GM23338 (cell line): ENCODE measurements around the gene DHX40. TPM values are rescaled to one million over a fixed set of nuclear protein-coding genes. Genes with fewer than 3 reads are reported as not detected.

ENCODE experiments used
- ATAC-seq: fragments of 200-7000 bp; cut with Tn5 transposase; 3 replicates; pipeline ENCODE4 v1.9.1; 2020
- DNase-seq: peaks from one replicate; pipeline ENCODE4 v3.0.0-alpha.2; 2015; ENCODE audit warnings: low spot score
- H2AFZ ChIP-seq: fragments of 200-600 bp; sonication (generic); 2 replicates; pipeline ENCODE4 v1.8.0; 2016; ENCODE audit warnings: antibody characterized with exemption, mild to moderate bottlenecking, moderate library complexity
- H3F3A ChIP-seq: fragments of 200-600 bp; sonication (generic); replicated peaks from 2 replicates; pipeline ENCODE4 v1.8.0; 2017; ENCODE audit warnings: antibody characterized with exemption, mixed run types, low read depth
- H3K27ac ChIP-seq: fragments of 200-600 bp; sonication (generic); 2 replicates; pipeline ENCODE4 v1.6.1; 2016; ENCODE audit warnings: low read depth
- H3K27me3 ChIP-seq: fragments of 200-600 bp; sonication (generic); 2 replicates; pipeline ENCODE4 v1.8.0; 2016; ENCODE audit warnings: mild to moderate bottlenecking, mixed run types, moderate library complexity; ENCODE audit not compliant: insufficient read depth
- H3K36me3 ChIP-seq: fragments of 200-600 bp; sonication (generic); 2 replicates; pipeline ENCODE4 v1.8.0; 2016; ENCODE audit warnings: mild to moderate bottlenecking; ENCODE audit not compliant: insufficient read depth
- H3K4me1 ChIP-seq: fragments of 200-600 bp; sonication (generic); 2 replicates; pipeline ENCODE4 v1.8.0; 2016; ENCODE audit warnings: mild to moderate bottlenecking, moderate library complexity; ENCODE audit not compliant: insufficient read depth
- H3K4me2 ChIP-seq: fragments of 200-600 bp; sonication (generic); 2 replicates; pipeline ENCODE4 v1.7.1; 2017; ENCODE audit warnings: mixed run types
- H3K4me3 ChIP-seq: fragments of 200-600 bp; sonication (generic); 2 replicates; pipeline ENCODE4 v1.6.1; 2016; ENCODE audit warnings: mixed run types
- H3K79me2 ChIP-seq: fragments of 200-600 bp; sonication (generic); replicated peaks from 2 replicates; pipeline ENCODE4 v1.8.0; 2017; ENCODE audit warnings: mild to moderate bottlenecking; ENCODE audit not compliant: insufficient read depth
- H3K9me2 ChIP-seq: fragments of 200-600 bp; sonication (generic); 2 replicates; pipeline ENCODE4 v1.8.0; 2017; ENCODE audit not compliant: insufficient read depth
- H4K20me1 ChIP-seq: fragments of 200-600 bp; sonication (generic); replicated peaks from 2 replicates; pipeline ENCODE4 v1.8.0; 2017; ENCODE audit warnings: mild to moderate bottlenecking; ENCODE audit not compliant: insufficient read depth
- H3K27ac Mint-ChIP-seq: 2 replicates; pipeline ENCODE4 v1.8.0; 2020; ENCODE audit warnings: inconsistent platforms, mild to moderate bottlenecking, moderate library complexity, mixed read lengths
- H3K27me3 Mint-ChIP-seq: 3 replicates; pipeline ENCODE4 v1.8.0; 2022; ENCODE audit warnings: low read depth, mild to moderate bottlenecking, moderate library complexity, mixed read lengths, inconsistent platforms; ENCODE audit not compliant: insufficient read depth, poor library complexity
- H3K36me3 Mint-ChIP-seq: 3 replicates; pipeline ENCODE4 v1.8.0; 2021; ENCODE audit warnings: low read depth, mild to moderate bottlenecking, inconsistent platforms, moderate library complexity, mixed read lengths
- H3K4me1 Mint-ChIP-seq: 3 replicates; pipeline ENCODE4 v1.8.0; 2020; ENCODE audit warnings: mild to moderate bottlenecking, inconsistent platforms, mixed read lengths
- H3K4me3 Mint-ChIP-seq: 3 replicates; pipeline ENCODE4 v1.8.0; 2021; ENCODE audit warnings: moderate library complexity, mild to moderate bottlenecking, inconsistent platforms, mixed read lengths
- H3K9me3 Mint-ChIP-seq: 3 replicates; pipeline ENCODE4 v1.8.0; 2020; ENCODE audit warnings: moderate library complexity, mild to moderate bottlenecking, inconsistent platforms, mixed read lengths
- CREB1 ChIP-seq: fragments of 250-450 bp; sonication (Bioruptor Pico); IDR thresholded peaks from 2 replicates; pipeline ENCODE4 v1.5.0; 2020; ENCODE audit warnings: low read depth, mild to moderate bottlenecking, moderate library complexity
- CTCF ChIP-seq, 2 experiments: fragments of 200-600 bp in 1 of 2; sonication (generic) in 1 of 2; conservative IDR thresholded peaks; 2 replicates each; pipeline versions ENCODE4 v1.5.1 to v1.6.1; 2016 to 2017; ENCODE audit warnings: antibody characterized with exemption in 2 of 2, low read depth in 2 of 2, mild to moderate bottlenecking in 2 of 2, moderate library complexity in 1 of 2
- ETS1 ChIP-seq: IDR thresholded peaks from 2 replicates; pipeline ENCODE4 v1.6.1; 2016; ENCODE audit warnings: antibody characterized with exemption
- EZH2 ChIP-seq: fragments of 200-600 bp; sonication (generic); IDR thresholded peaks from one replicate; pipeline ENCODE4 v1.8.0; 2017; ENCODE audit warnings: antibody characterized with exemption, mild to moderate bottlenecking, low read depth; ENCODE audit not compliant: unreplicated experiment
- EZH2phosphoT487 ChIP-seq: fragments of 200-600 bp; sonication (generic); IDR thresholded peaks from one replicate; pipeline ENCODE4 v1.8.1; 2018; ENCODE audit warnings: antibody characterized with exemption; ENCODE audit not compliant: unreplicated experiment
- JUNB ChIP-seq: IDR thresholded peaks from one replicate; pipeline ENCODE4 v1.6.1; 2016; ENCODE audit warnings: antibody characterized with exemption; ENCODE audit not compliant: unreplicated experiment
- NANOG ChIP-seq: IDR thresholded peaks from 2 replicates; pipeline ENCODE4 v1.6.1; 2016; ENCODE audit warnings: antibody characterized with exemption, borderline replicate concordance
- POLR2AphosphoS5 ChIP-seq: IDR thresholded peaks from 2 replicates; pipeline ENCODE4 v1.6.1; 2016; ENCODE audit warnings: antibody characterized with exemption, low read depth
- REST ChIP-seq: IDR thresholded peaks from one replicate; pipeline ENCODE4 v1.6.1; 2018; ENCODE audit warnings: antibody characterized with exemption; ENCODE audit not compliant: unreplicated experiment
- STAT1 ChIP-seq: IDR thresholded peaks from one replicate; pipeline ENCODE4 v1.6.1; 2016; ENCODE audit warnings: antibody characterized with exemption; ENCODE audit not compliant: unreplicated experiment
- ZNF114 ChIP-seq: fragments of 250-450 bp; sonication (Bioruptor Pico); IDR thresholded peaks from 2 replicates; pipeline ENCODE4 v1.5.0; 2020; ENCODE audit warnings: mild to moderate bottlenecking, moderate library complexity
- ZNF331 ChIP-seq: fragments of 250-450 bp; sonication (Bioruptor Pico); IDR thresholded peaks from 2 replicates; pipeline ENCODE4 v1.5.0; 2020; ENCODE audit warnings: low read depth, mild to moderate bottlenecking, moderate library complexity
- ZNF462 ChIP-seq: fragments of 250-450 bp; sonication (Bioruptor Pico); IDR thresholded peaks from 2 replicates; pipeline ENCODE4 v1.5.0; 2020; ENCODE audit warnings: mild to moderate bottlenecking, moderate library complexity
- polyA plus RNA-seq: library from polyadenylated mRNA; unstranded; fragments of >200 nt; fragmentation: Nextera tagmentation; extraction: Ambion mirVana; gene quantifications from 2 replicates; pipeline ENCODE4 v1.2.1, GENCODE V29; 2016
- total RNA-seq: library from RNA; depleted of rRNA; stranded (reverse); fragments of >200 nt; shearing (Covaris generic); gene quantifications from 2 replicates; pipeline ENCODE4 v1.2.3, GENCODE V29; 2014

DHX40 gene
- total and polyA plus RNA-seq, 2 experiments from 2014 or later = 14.5 to 38.2 TPM

GRCh38 chr17:59620064-59620359 lies 54.6 kb downstream of the DHX40 start:
- Mint-ChIP-seq H3K27me3 (peaks cover 12% of the 10 kb centered on the region), H3K36me3 (no peaks in the 10 kb centered on the region; the same call in 2 of the 3 replicates), H3K4me1 (peaks cover 37% of the 10 kb centered on the region), H3K9me3 (no peaks in the 10 kb centered on the region; the same call in 2 of the 3 replicates), H3K27ac (peak overlapping the region; percentile 100), H3K4me3 (peak overlapping the region; percentile 85)
- Histone ChIP-seq H3K27ac (peak overlapping the region; percentile 96), H3K4me1 (peaks cover 28% of the 10 kb centered on the region), H2AFZ (no peak overlapping the region), H3K79me2 (peaks cover 51% of the 10 kb centered on the region), H3K4me2 (peak overlapping the region; percentile 77), H4K20me1 (peaks cover 35% of the 10 kb centered on the region), H3K4me3 (peak overlapping the region; percentile 95), H3K36me3 (no peaks in the 10 kb centered on the region), H3K9me2 (no peaks in the 10 kb centered on the region), H3F3A (no peaks in the 10 kb centered on the region), H3K27me3 (no peaks in the 10 kb centered on the region)
- ATAC-seq (no peak; the same call in 2 of the 3 replicates), DNase-seq (no peak)
- no peak for TF ChIP-seq NANOG
- no peak for TF ChIP-seq STAT1
- TF ChIP-seq ZNF114 (CRISPR knock-in tag) = no peak
- no peak for TF ChIP-seq REST
- TF ChIP-seq ZNF331 = no peak
- no peak for TF ChIP-seq JUNB
- TF ChIP-seq EZH2 = no peak
- no peak for TF ChIP-seq POLR2AphosphoS5
- no peak for TF ChIP-seq ZNF462 (CRISPR knock-in tag)
- TF ChIP-seq ETS1 = no peak
- TF ChIP-seq CTCF (conservative IDR thresholded peaks at IDR 0.05; ENCODE audit: low read depth in 2 of 2) = no peak
- TF ChIP-seq CREB1 (CRISPR knock-in tag) = no peak
- no peak for TF ChIP-seq EZH2phosphoT487
